ENCODE results near the gene DAPL1.

GRCh38 chr2:158778243-158778642 lies 16.9 kb upstream of the DAPL1 start:
- no peak for TF ChIP-seq RAD21 (IDR thresholded peaks at IDR 0.05; ENCODE audit: low read length)
- no peak for TF ChIP-seq EZH2phosphoT487 (IDR thresholded peaks at IDR 0.05; ENCODE audit: borderline replicate concordance, low read depth)
- no peak for TF ChIP-seq JUND (IDR thresholded peaks at IDR 0.05)
- TF ChIP-seq FOXJ3 (CRISPR knock-in tag; IDR thresholded peaks at IDR 0.05): no peak
- TF ChIP-seq CTCF (IDR thresholded peaks at IDR 0.05): no peak
- no peak for TF ChIP-seq TAF1 (IDR thresholded peaks at IDR 0.05; ENCODE audit: borderline replicate concordance, low read depth, low read length)
- TF ChIP-seq PBX3 (IDR thresholded peaks at IDR 0.05): no peak
- no peak for TF ChIP-seq EP300 (IDR thresholded peaks at IDR 0.05; ENCODE audit: borderline replicate concordance in 1 of 2, low read depth in 1 of 2, low read length in 1 of 2)
- TF ChIP-seq IRF3 (IDR thresholded peaks at IDR 0.05; ENCODE audit: low read depth, low read length): no peak
- no peak for TF ChIP-seq REST (IDR thresholded peaks at IDR 0.05; ENCODE audit: low read depth, low read length)
- TF ChIP-seq CHD2 (IDR thresholded peaks at IDR 0.05; ENCODE audit: low read length, partially characterized antibody): no peak
- TF ChIP-seq POLR2AphosphoS5 (IDR thresholded peaks at IDR 0.05; ENCODE audit: low read depth, low read length): no peak
- TF ChIP-seq MAX (IDR thresholded peaks at IDR 0.05; ENCODE audit: low read depth): no peak
